Activated CD4-positive, alpha-beta T cell treated with anti-CD3 and anti-CD28 coated beads, Interleukin-2, amount 10 ng/mL, durations not matched to agents 24 days and 14 days (primary cell): ENCODE data around the gene SEC24B. TPM values are rescaled to one million over a fixed set of nuclear protein-coding genes. Genes with fewer than 3 reads are reported as not detected.

Experiments
- DNase-seq: peaks from one replicate; pipeline ENCODE4 v3.0.0; 2022
- H3K27ac Mint-ChIP-seq: one replicate; pipeline ENCODE4 v1.8.0; 2022; ENCODE audit warnings: mild to moderate bottlenecking, mixed read lengths
- H3K27me3 Mint-ChIP-seq: one replicate; pipeline ENCODE4 v1.8.0; 2022; ENCODE audit warnings: mixed read lengths
- H3K36me3 Mint-ChIP-seq: one replicate; pipeline ENCODE4 v1.8.0; 2022; ENCODE audit warnings: low read depth, mild to moderate bottlenecking, mixed read lengths
- H3K4me1 Mint-ChIP-seq: one replicate; pipeline ENCODE4 v1.8.0; 2021; ENCODE audit warnings: mixed read lengths
- H3K4me3 Mint-ChIP-seq: one replicate; pipeline ENCODE4 v1.8.0; 2022; ENCODE audit warnings: mild to moderate bottlenecking, moderate library complexity, mixed read lengths
- H3K9me3 Mint-ChIP-seq: one replicate; pipeline ENCODE4 v1.8.0; 2021; ENCODE audit warnings: mixed read lengths
- intact Hi-C: fragments of 100-400 bp; cut with micrococcal nuclease; formaldehyde crosslinking; loops from one replicate; pipeline ENCODE4 v1.15.1; 2023
- total RNA-seq: library from RNA; stranded (reverse); gene quantifications from 2 replicates; pipeline ENCODE4 v1.2.3, GENCODE V29; 2022

Gene SEC24B
- total RNA-seq, 1 donor from 2014 or later, result 33.6 TPM

DNA sequence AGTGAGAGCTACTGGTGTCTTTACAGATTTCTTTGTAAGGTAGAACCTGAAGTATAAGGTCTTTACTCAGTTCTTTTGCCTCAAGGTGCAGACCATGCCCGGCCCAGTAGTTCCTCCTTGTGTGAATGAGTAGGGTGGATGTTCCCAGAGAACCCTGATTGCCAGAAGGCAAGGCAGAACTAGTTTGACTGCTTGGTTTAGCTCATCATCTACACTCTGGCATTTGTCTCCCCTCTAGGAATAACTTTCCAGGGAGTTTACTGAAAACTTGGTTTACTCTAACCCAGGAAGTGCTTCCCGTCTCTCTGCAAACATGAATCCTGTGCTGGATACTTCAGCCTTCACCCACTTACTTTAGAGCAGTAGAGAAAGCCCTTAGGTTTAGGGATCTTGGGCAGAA lies 155.5 kb downstream of the SEC24B start:
- peaks cover 48% of the 10 kb centered on the region for H3K4me1 Mint-ChIP-seq
- no peak overlapping the region for H3K27ac Mint-ChIP-seq
- H3K36me3 Mint-ChIP-seq, result peaks cover 28% of the 10 kb centered on the region
- H3K27me3 Mint-ChIP-seq, result no peaks in the 10 kb centered on the region
- intact Hi-C loops, result loop anchor here (2.0 kb wide), 1 partner anchor 60 kb away; no protein-coding TSS in a partner anchor
- no peak overlapping the region for H3K4me3 Mint-ChIP-seq
- no peaks in the 10 kb centered on the region for H3K9me3 Mint-ChIP-seq
- DNase-seq, result no peak

DNA sequence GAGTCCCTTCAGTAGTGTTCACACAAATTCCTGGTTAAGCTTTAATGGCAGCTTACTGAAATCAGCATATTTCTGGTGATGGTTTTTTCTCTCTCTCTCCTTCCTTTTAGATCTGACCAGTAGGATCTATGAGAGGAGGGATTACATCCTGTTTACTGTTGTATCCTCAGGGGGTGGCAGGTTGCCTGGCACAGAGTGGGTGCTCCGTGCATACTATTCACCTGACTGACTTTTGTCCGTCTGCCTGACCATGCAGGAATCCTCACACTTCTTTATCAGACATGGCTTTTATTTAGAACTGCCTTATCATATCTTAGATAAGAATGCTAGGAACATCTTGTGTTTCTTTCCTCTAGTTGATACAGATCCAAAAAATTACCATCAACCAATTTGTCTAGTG lies 156.0 kb downstream of the SEC24B start:
- Mint-ChIP-seq H3K36me3 (peaks cover 23% of the 10 kb centered on the region), H3K4me3 (no peak overlapping the region), H3K4me1 (peaks cover 43% of the 10 kb centered on the region), H3K27ac (no peak overlapping the region), H3K27me3 (no peaks in the 10 kb centered on the region), H3K9me3 (no peaks in the 10 kb centered on the region)
- no peak for DNase-seq
- intact Hi-C loops, result loop anchor here (2.0 kb wide), 1 partner anchor 59 kb away; no protein-coding TSS in a partner anchor

Other genes with a start within 250 kb of the SEC24B start
- not detected in 2 replicates for gene COL25A1, start 131.2 kb upstream of the SEC24B start, total RNA-seq
- gene MCUB, start 126.4 kb downstream of the SEC24B start, total RNA-seq, result 43.6 and 46.4 TPM in 2 replicates